IMR-90 (cell line): Measurements from ENCODE around the gene SLC12A7. TPM values are rescaled to one million over a fixed set of nuclear protein-coding genes. Genes with fewer than 3 reads are reported as not detected.

Source experiments
- ATAC-seq: fragments of 200-7000 bp; cut with Tn5 transposase; 2 replicates; pipeline ENCODE4 v1.9.1; 2020; ENCODE audit warnings: low read depth, mild to moderate bottlenecking, moderate library complexity
- BruUV-seq: library from RNA; stranded (reverse); fragments of 400-500 nt; replicated peaks from 2 replicates; lab custom pipeline; 2021; lab: Mats Ljungman, UMichigan
- CTCF ChIA-PET: fragments of 300-600 bp; formaldehyde crosslinking; extraction: SDS; loops from one replicate; lab custom pipeline; 2021; ENCODE audit warnings: antibody characterized with exemption; lab: Yijun Ruan, JAX
- POLR2A ChIA-PET: fragments of 300-600 bp; sonication (Branson Sonifier 250); formaldehyde crosslinking; loops from one replicate; lab custom pipeline; 2022; ENCODE audit warnings: antibody characterized with exemption; ENCODE audit not compliant: unreplicated experiment; lab: Charles Lee
- DNase-seq: peaks from one replicate; pipeline ENCODE4 v3.0.0; 2013
- H2AFZ ChIP-seq: replicated peaks from 2 replicates; pipeline ENCODE3; 2013; ENCODE audit warnings: low read length, mild to moderate bottlenecking; ENCODE audit not compliant: poor library complexity
- H2AK5ac ChIP-seq: 2 replicates; pipeline ENCODE4 v1.6.1; 2013; ENCODE audit warnings: low read depth, low read length, inconsistent platforms
- H2AK9ac ChIP-seq: replicated peaks from 2 replicates; pipeline ENCODE3; 2013; ENCODE audit warnings: mild to moderate bottlenecking, low read depth, low read length, moderate library complexity; ENCODE audit not compliant: poor library complexity
- H2BK120ac ChIP-seq: 2 replicates; pipeline ENCODE4 v1.6.1; 2013; ENCODE audit warnings: low read depth, low read length, inconsistent platforms
- H2BK15ac ChIP-seq: 3 replicates; pipeline ENCODE4 v1.6.1; 2013; ENCODE audit warnings: low read depth, low read length, inconsistent platforms
- H2BK20ac ChIP-seq: 2 replicates; pipeline ENCODE4 v1.6.1; 2013; ENCODE audit warnings: low read depth, mild to moderate bottlenecking, inconsistent platforms, low read length, moderate library complexity
- H2BK5ac ChIP-seq: 2 replicates; pipeline ENCODE4 v1.6.1; 2013; ENCODE audit warnings: mild to moderate bottlenecking, low read depth, low read length, inconsistent platforms; ENCODE audit not compliant: poor library complexity, severe bottlenecking
- H3K14ac ChIP-seq: replicated peaks from 2 replicates; pipeline ENCODE4 v1.6.1; 2013; ENCODE audit warnings: low read depth, low read length, inconsistent platforms
- H3K18ac ChIP-seq: 2 replicates; pipeline ENCODE4 v1.6.1; 2013; ENCODE audit warnings: low read depth, low read length, control low read depth
- H3K23ac ChIP-seq: 2 replicates; pipeline ENCODE4 v1.6.1; 2013; ENCODE audit warnings: low read depth, low read length, inconsistent platforms
- H3K27ac ChIP-seq: 2 replicates; pipeline ENCODE4 v1.5.1; 2013; ENCODE audit warnings: mild to moderate bottlenecking, control low read depth, low read length; ENCODE audit not compliant: insufficient read depth
- H3K27me3 ChIP-seq: 2 replicates; pipeline ENCODE4 v1.6.1; 2013; ENCODE audit warnings: low read length; ENCODE audit not compliant: control insufficient read depth, insufficient read depth
- H3K36me3 ChIP-seq: 2 replicates; pipeline ENCODE4 v1.6.1; 2013; ENCODE audit warnings: low read length, mixed read lengths; ENCODE audit not compliant: control insufficient read depth, insufficient read depth
- H3K4ac ChIP-seq: 2 replicates; pipeline ENCODE4 v1.6.1; 2013; ENCODE audit warnings: low read depth, low read length, inconsistent platforms
- H3K4me1 ChIP-seq: 2 replicates; pipeline ENCODE4 v1.6.1; 2013; ENCODE audit warnings: low read length, mixed read lengths; ENCODE audit not compliant: control insufficient read depth, insufficient read depth
- H3K4me2 ChIP-seq: 2 replicates; pipeline ENCODE4 v1.6.1; 2013; ENCODE audit warnings: low read depth, mild to moderate bottlenecking, control low read depth, low read length, moderate library complexity
- H3K4me3 ChIP-seq: 2 replicates; pipeline ENCODE4 v1.5.1; 2013; ENCODE audit warnings: low read depth, mild to moderate bottlenecking, control low read depth, low read length, moderate library complexity; ENCODE audit not compliant: insufficient read depth
- H3K56ac ChIP-seq: 2 replicates; pipeline ENCODE4 v1.6.1; 2013; ENCODE audit warnings: low read length, inconsistent platforms; ENCODE audit not compliant: insufficient read depth; ENCODE audit errors: extremely low read depth
- H3K79me1 ChIP-seq, 2 experiments: 2 replicates each; pipeline ENCODE4 v1.6.1; 2013; ENCODE audit warnings: low read length in 2 of 2, inconsistent platforms in 1 of 2, low read depth in 1 of 2
- H3K9ac ChIP-seq: 2 replicates; pipeline ENCODE4 v1.6.1; 2013; ENCODE audit warnings: low read depth, low read length, control low read depth
- H3K9me1 ChIP-seq: 2 replicates; pipeline ENCODE4 v1.6.1; 2013; ENCODE audit warnings: low read length, inconsistent platforms; ENCODE audit not compliant: insufficient read depth
- H3K9me3 ChIP-seq: 2 replicates; pipeline ENCODE4 v1.6.1; 2013; ENCODE audit warnings: low read length; ENCODE audit not compliant: control insufficient read depth, insufficient read depth
- H4K20me1 ChIP-seq: 2 replicates; pipeline ENCODE4 v1.6.1; 2013; ENCODE audit warnings: low read length, inconsistent platforms; ENCODE audit not compliant: insufficient read depth
- H4K5ac ChIP-seq: 2 replicates; pipeline ENCODE4 v1.6.1; 2013; ENCODE audit warnings: mild to moderate bottlenecking, low read depth, low read length, control low read depth
- H4K8ac ChIP-seq, 2 experiments: 2 replicates each; pipeline ENCODE4 v1.6.1; 2013; ENCODE audit warnings: low read depth in 2 of 2, low read length in 2 of 2, control low read depth in 1 of 2, inconsistent platforms in 1 of 2
- H4K91ac ChIP-seq: 2 replicates; pipeline ENCODE4 v1.6.1; 2013; ENCODE audit warnings: low read depth, low read length, inconsistent platforms; ENCODE audit not compliant: insufficient read depth
- BHLHE40 ChIP-seq: fragments of 150-350 bp; IDR thresholded peaks from 2 replicates; pipeline ENCODE4 v1.6.1; 2016; ENCODE audit warnings: mild to moderate bottlenecking, low read depth, low read length
- CHD1 ChIP-seq: IDR thresholded peaks from 2 replicates; pipeline ENCODE4 v1.6.1; 2012; ENCODE audit warnings: low read depth, low read length, improper control_type of control experiment
- FOS ChIP-seq: fragments of 150-350 bp; IDR thresholded peaks from 2 replicates; pipeline ENCODE4 v1.6.1; 2016; ENCODE audit warnings: low read depth, low read length
- NFE2L2 ChIP-seq: fragments of 150-350 bp; IDR thresholded peaks from 2 replicates; pipeline ENCODE4 v1.6.1; 2016; ENCODE audit warnings: low read depth, mild to moderate bottlenecking, low read length
- POLR2A ChIP-seq: IDR thresholded peaks from 2 replicates; pipeline ENCODE4 v1.6.1; 2012; ENCODE audit warnings: mild to moderate bottlenecking, low read depth, low read length
- RCOR1 ChIP-seq: IDR thresholded peaks from 2 replicates; pipeline ENCODE4 v1.6.1; 2012; ENCODE audit warnings: mild to moderate bottlenecking, low read length, improper control_type of control experiment; ENCODE audit not compliant: insufficient replicate concordance
- SMC3 ChIP-seq: fragments of 150-350 bp; IDR thresholded peaks from 2 replicates; pipeline ENCODE4 v1.6.1; 2016; ENCODE audit warnings: low read depth, mild to moderate bottlenecking, antibody characterized with exemption, low read length, moderate library complexity
- WGBS, 2 experiments: methylation state at CpG; one replicate each; pipeline versions ENCODE4 v1.1.5 to v1.1.7; 2013; ENCODE audit warnings: missing lambda C conversion rate in 2 of 2; ENCODE audit not compliant: insufficient read length in 1 of 2; ENCODE audit errors: extremely low coverage in 2 of 2; 5-methylcytosine and 5-hydroxymethylcytosine counted together
- dilution Hi-C: fragments of 300-500 bp; cut with HindIII; formaldehyde crosslinking; loops from one replicate; pipeline ENCODE4 v1.14.3; 2018; ENCODE audit warnings: low sequenced_read_pairs; ENCODE audit not compliant: unreplicated experiment
- in situ Hi-C: fragments of 300-500 bp; cut with MboI; formaldehyde crosslinking; loops from 3 replicates; pipeline ENCODE4 v1.14.3; 2019; ENCODE audit warnings: low sequenced_read_pairs, inconsistent platforms, mixed read lengths
- intact Hi-C: fragments of 100-400 bp; cut with micrococcal nuclease; formaldehyde crosslinking; loops from 2 replicates; pipeline ENCODE4 v1.10.0; 2022
- polyA plus RNA-seq, 3 experiments: library from polyadenylated mRNA; depleted of rRNA; stranded (reverse); fragments of >200 nt; gene quantifications; 2 replicates each; pipeline ENCODE4 v1.2.3, GENCODE V29; 2012; ENCODE audit warnings: low replicate concordance in 1 of 3
- total RNA-seq: library from RNA; depleted of rRNA; stranded (reverse); fragments of >200 nt; gene quantifications from 2 replicates; pipeline ENCODE4 v1.2.3, GENCODE V29; 2012
- TF ChIP-seq, protein P1 (sequence below): fragments of 150-350 bp; IDR thresholded peaks from 2 replicates; pipeline ENCODE4 v1.6.1; 2016; ENCODE audit warnings: low read depth, mild to moderate bottlenecking, low read length, moderate library complexity, borderline replicate concordance
- TF ChIP-seq, protein P2 (sequence below): fragments of 150-350 bp; IDR thresholded peaks from 2 replicates; pipeline ENCODE4 v1.6.1; 2017; ENCODE audit warnings: mild to moderate bottlenecking, antibody characterized with exemption, low read length, low read depth

SLC12A7 gene
- total and polyA plus RNA-seq, 2 of the 4 experiments (the other 2 are of a cell fraction) = 3.0 to 6.1 TPM

DNA sequence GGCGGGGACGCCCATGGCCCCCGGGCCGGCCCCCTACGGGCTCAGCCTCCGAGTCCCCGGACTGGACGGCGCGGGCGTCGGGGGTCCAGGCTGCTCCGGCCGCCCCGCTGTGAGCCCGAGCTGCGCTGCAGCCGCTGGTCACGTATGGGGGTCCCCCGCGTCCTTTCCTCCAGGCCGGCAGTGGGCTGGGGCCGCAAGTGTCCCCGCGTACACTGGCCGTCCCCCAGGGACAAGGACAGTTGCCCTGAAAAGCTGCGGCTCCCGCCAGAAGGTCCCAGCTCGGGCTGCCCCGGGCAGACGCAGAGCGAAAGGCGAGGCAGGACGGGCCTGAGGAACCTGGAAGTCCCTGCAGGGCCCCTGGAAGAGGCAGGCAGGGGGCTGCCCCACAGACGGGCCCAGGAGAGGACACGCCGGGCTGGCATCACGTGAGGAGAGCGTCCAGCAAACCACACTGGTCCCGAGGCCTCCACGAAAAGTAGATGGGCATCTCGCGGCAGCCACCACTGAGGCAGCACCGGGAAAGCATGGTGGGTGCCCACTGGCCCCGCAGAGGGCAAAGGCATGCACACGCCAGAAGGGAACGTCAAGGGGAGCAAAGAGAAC is 106.5 kb downstream of the SLC12A7 start:
- POLR2A ChIA-PET = no interaction called here
- dilution Hi-C loops (no loop called here), intact Hi-C loops (loop anchor here (5.0 to 10.0 kb wide), 2 partner anchors 83 to 109 kb away; partner anchors contain the start of gene SLC12A7)

More for the DNA sequence above, 106.5 kb downstream of the SLC12A7 start:
- Histone ChIP-seq H3K14ac (no peak overlapping the region), H4K91ac (no peak overlapping the region), H3K27me3 (peaks cover 70% of the 10 kb centered on the region), H2AK5ac (no peak overlapping the region), H4K8ac (no peak overlapping the region), H4K5ac (no peak overlapping the region), H3K56ac (no peak overlapping the region), H3K9me1 (no peaks in the 10 kb centered on the region), H2AK9ac (no peak overlapping the region), H3K79me1 (no peaks in the 10 kb centered on the region), H3K18ac (no peak overlapping the region), H2BK5ac (no peak overlapping the region), H3K23ac (no peak overlapping the region), H2BK20ac (no peak overlapping the region), H3K4ac (no peak overlapping the region), H3K4me2 (peak overlapping the region; percentile 43; the same call in 1 of the 2 replicates), H3K9me3 (no peaks in the 10 kb centered on the region), H3K4me1 (no peaks in the 10 kb centered on the region; the same call in 1 of the 2 replicates), H3K4me3 (peak overlapping the region; percentile 29; the same call in 1 of the 2 replicates), H2AFZ (peak overlapping the region; percentile 63), H2BK120ac (no peak overlapping the region), H3K27ac (no peak overlapping the region), H4K20me1 (no peaks in the 10 kb centered on the region), H3K36me3 (no peaks in the 10 kb centered on the region), H2BK15ac (no peak overlapping the region), H3K9ac (no peak overlapping the region)
- 58% methylated on average over 38 of the region's 47 CpGs; no CpG with 5 or more reads in 1 of the 2 experiments for WGBS, 2 experiments
- in situ Hi-C loops = no loop called here
- CTCF ChIA-PET = no interaction called here
- no peak for ATAC-seq
- DNase-seq = no peak
- no TSS peak for BruUV-seq
- TF ChIP-seq BHLHE40 = no peak
- TF ChIP-seq, protein P1, sequence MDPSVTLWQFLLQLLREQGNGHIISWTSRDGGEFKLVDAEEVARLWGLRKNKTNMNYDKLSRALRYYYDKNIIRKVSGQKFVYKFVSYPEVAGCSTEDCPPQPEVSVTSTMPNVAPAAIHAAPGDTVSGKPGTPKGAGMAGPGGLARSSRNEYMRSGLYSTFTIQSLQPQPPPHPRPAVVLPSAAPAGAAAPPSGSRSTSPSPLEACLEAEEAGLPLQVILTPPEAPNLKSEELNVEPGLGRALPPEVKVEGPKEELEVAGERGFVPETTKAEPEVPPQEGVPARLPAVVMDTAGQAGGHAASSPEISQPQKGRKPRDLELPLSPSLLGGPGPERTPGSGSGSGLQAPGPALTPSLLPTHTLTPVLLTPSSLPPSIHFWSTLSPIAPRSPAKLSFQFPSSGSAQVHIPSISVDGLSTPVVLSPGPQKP = no peak
- no peak for TF ChIP-seq CHD1
- TF ChIP-seq SMC3 = no peak
- TF ChIP-seq FOS = no peak
- no peak for TF ChIP-seq POLR2A
- TF ChIP-seq RCOR1 = no peak
- TF ChIP-seq, protein P2, sequence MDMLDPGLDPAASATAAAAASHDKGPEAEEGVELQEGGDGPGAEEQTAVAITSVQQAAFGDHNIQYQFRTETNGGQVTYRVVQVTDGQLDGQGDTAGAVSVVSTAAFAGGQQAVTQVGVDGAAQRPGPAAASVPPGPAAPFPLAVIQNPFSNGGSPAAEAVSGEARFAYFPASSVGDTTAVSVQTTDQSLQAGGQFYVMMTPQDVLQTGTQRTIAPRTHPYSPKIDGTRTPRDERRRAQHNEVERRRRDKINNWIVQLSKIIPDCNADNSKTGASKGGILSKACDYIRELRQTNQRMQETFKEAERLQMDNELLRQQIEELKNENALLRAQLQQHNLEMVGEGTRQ = no peak
- TF ChIP-seq NFE2L2 = no peak
